ENCODE measurements around the gene ZNF773.
"Not testable (repeated sequence)": the region's sequence is repeated elsewhere in the genome, so short reads cannot be mapped to it uniquely, and the experiment has no call there.

Gene ZNF773
- 6.8 to 18.7 (median 8.8) reads per million in 3 experiments for total RNA-seq

DNA sequence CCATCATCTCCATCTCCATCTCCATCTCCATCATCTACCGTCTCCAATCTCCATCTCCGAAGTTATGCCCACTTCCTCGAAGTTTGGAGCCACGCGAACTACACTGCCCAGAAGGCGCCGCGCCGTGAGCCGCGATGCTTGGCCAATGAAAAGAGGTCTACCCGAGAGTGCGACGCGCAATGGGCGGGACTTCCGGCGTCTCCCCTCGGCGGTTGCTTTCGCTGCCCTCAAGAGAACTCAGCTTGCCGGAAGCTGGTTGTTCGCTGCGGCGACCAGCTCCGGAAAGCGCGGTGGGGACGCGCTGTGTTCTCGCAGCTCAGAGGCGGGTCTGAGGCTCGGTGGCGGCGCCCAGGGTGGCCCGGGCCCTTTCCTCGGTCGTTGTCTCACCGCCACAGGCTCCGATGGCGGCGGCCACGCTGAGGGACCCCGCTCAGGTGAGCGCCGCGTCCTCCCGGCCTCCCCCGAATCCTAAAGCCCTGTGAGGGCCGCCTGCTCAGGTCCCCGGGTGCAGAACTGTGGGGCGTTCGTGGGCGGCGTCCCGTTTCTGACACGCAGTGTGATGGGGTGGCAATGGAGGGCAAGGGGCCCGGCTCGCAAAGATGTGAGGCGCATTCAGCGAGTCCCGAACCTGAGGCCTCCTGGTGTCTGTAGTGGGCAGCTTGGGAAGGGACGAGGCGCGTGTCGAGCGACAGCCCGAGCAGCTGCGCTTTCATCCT is at the start of gene ZNF773:
Gene ZNF773 (plus strand): TSS at position 259 of the 716 bp plus-strand sequence. CDS start 143 bp downstream, at position 402.
- DNase-seq: peak; percentile 93

DNA sequence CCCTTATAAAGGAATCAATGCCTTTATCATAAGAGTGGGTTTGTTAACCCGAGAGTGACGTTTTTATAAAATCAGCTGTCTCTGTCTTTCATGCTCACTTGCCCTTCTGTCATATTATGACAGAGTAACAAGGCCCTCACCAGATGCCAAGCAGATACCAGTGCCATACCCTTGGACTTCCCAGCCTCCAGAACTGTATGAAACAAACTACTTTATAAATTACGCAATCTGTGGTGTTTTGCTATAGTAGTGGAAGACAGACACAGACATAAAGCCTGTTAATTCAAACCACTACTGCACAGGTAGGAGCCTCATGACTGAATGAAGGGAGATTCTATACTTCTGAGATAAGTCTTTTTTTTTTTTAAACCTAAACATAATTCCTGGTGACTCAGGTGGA is 47.4 kb upstream of the ZNF773 start:
- no peak for DNase-seq

DNA sequence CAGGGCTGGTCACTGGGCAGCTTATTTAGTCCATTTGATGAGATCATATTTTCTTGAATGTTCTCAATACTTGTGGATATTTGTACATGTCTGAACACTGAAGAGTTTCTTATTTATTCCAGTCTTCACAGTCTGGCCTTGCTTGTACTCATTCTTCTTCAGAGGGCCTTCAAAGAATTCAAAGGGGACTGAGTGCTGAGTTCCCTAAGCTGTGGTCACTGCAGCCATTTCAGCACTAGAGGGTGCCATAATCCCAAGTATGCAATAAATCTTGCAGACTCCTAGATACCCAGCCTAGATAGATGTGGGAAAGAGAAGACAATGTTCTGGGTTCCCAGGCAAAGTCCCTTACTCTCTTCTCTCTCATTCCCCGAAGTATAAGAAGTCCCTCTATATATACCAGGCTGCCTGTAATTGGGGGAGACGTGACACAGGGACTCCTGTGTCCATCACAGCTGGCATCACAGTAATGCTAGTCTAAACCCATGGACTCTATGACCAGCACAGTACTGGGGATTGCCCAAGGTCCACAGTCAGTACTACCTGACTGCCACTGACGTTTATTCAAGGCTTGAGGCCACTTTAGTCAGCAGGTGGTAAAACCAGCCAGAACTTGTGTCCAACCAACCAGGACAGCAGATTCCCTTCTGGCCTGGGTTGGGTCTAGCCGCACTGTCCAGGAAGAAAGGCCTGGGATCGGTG is 33.9 kb upstream of the ZNF773 start:
- DNase-seq: peak; percentile 17

DNA sequence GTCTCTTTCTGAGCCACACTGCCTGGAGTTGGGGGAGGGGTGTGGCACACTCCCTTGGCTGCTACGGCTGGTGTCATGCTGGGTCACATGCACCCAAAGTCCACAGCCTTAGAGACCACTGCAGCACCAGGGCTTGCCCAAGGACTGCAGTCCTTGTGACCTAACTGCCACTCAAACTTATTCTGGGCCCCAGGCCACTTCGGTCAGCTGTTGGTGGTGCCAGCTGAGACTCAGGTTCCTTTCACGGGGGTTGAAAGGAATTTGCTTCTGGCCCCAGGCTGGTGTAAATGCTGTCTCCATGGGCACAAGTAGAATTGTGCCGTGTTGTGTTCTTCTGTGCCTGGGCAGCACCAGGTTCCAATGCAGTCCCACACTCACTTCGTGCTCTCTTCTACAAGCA is 33.2 kb upstream of the ZNF773 start:
- DNase-seq: no peak

DNA sequence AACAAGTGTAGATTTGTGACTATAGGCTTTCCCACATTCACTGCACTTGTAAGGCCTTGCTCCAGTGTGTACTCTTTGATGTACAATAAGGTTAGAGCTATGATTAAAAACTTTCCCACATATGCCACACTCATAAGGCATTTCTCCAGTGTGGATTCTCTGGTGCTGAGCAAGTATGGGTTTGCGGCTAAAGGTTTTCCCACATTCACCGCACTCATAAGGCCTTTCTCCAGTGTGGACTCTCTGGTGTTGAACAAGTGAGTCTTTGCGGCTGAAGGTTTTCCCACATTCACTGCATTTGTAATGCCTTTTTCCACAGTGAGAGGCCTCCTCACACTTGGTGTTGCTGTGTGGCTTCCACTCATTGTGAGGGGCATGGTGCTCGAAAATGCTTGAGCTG is 26.1 kb upstream of the ZNF773 start:
- DNase-seq: no peak

DNA sequence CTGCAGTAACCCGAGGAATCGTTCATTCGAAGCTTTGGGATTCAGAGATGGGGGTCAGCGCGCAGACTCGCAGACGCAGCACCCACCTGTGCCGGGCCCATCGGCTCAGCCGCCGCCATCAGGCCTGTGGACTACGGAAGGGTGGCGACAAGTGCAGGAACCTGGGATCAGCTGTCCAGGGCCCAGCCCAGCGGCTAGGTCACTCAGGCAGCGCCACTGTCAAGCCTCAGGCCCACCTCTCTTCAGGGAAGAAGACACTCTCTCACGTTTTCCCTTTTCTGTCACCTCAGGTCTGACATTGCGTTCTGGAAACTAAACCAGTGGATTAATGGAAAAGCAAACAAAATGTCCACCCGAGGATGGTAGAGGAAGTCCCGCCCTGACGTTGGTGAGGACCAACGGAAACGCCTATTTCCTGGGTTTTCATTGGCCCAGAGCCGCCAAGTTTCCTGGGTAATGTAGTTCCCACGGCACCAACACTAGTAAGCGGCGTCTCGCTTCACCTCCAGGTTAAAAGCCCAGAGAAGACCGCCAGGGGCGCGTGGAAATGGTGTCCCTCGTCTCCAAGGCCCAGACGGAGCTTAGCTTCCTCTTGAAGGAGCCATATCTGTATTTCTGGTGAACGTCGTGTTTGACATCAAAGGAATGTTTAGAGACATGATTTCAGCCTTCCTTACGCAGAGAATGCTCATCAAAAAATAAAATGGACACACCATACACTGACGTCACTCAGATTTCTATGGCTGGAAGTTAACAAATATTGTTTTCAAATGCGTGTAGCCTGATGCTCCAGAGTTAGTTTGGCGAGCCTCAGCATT is 22.3 kb upstream of the ZNF773 start, which contains the start of gene ZNF772:
Gene ZNF772 (minus strand): TSS at position 376 of the 818 bp plus-strand sequence. CDS start 257 bp downstream, at position 119.
- peak; percentile 89 for DNase-seq

DNA sequence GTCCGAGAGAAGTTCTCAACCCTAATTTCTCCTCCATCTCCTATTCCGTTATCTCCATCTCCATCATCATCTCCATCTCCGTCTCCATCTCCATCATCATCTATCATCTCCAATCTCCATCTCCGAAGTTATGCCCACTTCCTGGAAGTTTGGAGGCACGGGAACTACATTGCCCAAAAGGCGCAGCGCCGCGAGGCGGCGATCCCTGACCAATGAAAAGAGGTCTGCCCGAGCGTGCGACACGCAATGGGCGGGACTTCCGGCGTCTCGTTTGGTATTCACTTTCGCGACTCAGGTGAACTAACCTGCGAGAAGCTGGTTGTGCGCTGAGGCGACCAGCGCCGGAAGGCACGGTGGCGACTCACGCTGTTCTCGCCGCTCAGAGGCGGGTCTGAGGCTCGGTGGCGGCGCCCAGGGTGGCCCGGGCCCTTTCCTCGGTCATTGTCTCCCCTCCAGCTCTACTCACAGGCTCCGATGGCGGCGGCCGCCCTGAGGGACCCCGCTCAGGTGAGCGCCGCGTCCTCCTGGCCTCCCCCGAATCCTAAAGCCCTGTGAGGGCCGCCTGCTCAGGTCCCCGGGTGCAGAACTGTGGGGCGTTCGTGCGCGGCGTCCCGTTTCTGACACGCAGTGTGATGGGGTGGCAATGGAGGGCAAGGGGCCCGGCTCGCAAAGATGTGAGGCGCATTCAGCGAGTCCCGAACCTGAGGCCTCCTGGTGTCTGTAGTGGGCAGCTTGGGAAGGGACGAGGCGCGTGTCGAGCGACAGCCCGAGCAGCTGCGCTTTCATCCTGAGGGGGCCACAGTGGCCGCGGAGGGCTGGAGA is 12.1 kb upstream of the ZNF773 start, which contains the start of gene ZNF419:
Gene ZNF419 (plus strand): TSS at position 274 of the 822 bp plus-strand sequence. CDS start 201 bp downstream, at position 475.
- peak; percentile 91 for DNase-seq

DNA sequence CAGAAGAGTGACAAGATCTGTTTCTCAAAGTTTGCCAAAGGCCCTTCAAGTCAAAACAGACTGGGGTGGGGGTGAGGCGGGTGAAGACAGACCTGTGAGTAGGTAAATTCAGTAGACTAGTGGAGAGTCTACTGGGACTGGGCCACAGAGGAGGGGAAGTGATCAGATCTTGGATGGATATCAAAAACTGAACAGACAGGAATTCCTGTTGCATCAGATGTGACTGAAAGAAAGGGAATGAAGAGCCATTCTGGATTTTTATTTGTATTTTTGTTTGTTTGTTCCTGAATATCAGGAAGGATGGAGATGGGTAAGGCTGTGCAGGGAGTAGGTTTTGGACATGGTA is 11.5 kb upstream of the ZNF773 start:
- not testable (repeated sequence) for DNase-seq

DNA sequence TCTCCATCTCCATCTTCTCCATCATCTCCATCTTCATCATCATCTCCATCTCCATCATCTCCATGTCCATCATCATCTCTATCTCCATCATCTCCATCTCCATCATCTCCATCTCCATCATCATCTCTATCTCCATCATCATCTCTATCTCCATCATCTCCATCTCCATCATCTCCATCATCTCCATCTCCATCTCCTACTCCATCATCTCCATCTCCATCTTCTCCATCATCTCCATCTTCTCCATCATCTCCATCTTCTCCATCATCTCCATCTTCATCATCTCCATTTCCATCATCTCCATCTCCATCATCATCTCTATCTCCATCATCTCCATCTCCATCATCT is 432 bp upstream of the ZNF773 start:
- DNase-seq: not testable (repeated sequence)

DNA sequence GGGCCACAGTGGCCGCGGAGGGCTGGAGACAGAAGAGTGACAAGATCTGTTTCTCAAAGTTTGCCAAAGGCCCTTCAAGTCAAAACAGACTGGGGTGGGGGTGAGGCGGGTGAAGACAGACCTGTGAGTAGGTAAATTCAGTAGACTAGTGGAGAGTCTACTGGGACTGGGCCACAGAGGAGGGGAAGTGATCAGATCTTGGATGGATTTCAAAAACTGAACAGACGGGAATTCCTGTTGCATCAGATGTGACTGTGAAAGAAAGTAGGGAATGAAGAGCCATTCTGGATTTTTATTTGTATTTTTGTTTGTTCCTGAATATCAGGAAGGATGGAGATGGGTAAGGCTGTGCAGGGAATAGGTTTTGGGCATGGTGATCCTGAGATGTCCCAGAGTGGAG is 662 bp downstream of the ZNF773 start:
- not testable (repeated sequence) for DNase-seq

DNA sequence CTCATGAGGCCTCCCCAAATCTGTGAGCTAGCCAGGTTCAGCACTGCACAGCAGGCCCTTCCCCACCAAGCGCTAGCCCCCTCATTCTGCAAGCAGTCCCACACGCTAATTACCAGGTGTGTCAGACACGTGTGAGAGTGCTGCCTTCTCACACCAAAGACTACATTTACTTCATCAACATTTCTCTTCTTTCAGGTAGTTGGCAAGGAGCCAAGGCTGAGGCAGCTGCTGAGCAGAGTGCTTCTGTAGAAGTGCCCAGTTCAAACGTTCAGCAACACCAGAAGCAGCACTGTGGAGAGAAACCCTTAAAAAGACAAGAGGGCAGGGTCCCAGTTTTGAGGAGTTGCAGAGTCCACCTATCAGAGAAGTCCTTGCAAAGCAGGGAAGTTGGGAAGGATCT is 6.4 kb downstream of the ZNF773 start:
- DNase-seq: no peak

DNA sequence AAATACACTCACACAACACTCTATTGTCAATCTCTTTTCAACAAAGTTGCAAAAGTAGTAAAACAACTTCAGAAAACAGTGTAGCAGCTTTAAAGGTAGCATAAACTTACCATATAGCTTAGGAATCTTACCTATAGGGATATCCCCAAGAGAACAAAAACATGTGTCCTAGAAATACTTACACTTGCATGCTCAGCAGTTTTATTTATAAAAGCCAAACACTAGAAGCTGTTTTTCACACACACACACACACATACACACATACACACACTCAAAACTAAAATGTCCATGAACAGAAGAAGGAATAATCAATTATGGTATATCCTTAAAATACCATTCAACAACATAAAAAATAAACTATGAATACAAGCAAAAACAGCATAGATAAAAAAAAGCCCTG is 11.7 kb downstream of the ZNF773 start:
- no peak for DNase-seq

DNA sequence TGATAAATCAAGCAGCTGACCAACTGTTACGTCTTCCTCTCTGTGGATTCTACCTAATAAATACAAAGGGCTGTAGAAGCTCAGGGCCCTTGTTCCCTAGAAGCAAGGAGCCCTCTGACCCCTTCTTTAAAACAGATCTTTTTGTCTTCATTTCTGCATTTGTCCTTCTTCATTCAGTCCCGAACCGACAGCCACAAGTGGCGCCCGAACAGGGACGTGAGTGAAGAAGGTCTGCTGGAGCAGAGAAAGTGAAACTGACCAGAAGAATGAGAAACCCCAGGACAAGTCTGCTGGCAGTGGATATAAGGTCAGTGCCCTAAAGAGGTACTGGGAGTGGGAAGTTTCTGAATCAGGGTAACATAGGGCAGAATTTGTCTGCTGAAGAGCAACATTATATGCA is 13.1 kb downstream of the ZNF773 start:
- DNase-seq: no peak

DNA sequence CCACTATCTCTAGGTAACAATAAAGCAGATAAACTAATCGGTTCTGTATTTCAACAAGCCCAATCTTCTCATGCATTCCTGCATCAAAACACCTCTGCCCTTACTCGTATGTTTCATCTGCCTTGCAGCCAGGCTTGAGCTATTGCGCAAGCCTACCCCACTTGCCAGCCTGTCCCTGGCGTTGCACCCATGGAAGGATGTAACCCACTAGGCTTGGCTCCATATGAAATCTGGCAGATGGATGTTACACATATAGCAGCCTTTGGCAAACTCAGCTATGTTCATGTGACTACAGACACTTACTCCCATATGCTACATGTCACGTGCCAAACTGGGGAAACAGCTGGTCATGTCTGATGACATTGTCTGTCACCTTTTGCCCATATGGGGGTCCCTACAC is 15.5 kb downstream of the ZNF773 start:
- no peak for DNase-seq

DNA sequence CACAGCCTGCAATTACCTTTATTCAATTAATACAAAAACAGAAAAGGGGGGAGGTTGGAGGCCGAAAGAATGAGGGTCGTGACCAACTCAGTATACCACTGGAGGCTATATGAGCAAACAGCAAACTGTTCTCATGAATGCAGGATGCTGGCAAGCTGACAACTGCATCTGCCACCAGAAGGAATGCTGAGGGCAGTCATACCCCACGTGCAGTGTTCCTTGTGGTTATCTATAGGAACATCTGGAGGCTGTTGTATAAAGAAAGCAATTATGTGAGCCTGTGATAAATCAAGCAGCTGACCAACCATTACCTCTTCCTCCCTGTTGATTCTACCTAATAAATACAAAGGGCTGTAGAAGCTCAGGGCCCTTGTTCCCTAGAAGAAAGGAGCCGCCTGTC is 18.3 kb downstream of the ZNF773 start:
- DNase-seq: not testable (repeated sequence)

DNA sequence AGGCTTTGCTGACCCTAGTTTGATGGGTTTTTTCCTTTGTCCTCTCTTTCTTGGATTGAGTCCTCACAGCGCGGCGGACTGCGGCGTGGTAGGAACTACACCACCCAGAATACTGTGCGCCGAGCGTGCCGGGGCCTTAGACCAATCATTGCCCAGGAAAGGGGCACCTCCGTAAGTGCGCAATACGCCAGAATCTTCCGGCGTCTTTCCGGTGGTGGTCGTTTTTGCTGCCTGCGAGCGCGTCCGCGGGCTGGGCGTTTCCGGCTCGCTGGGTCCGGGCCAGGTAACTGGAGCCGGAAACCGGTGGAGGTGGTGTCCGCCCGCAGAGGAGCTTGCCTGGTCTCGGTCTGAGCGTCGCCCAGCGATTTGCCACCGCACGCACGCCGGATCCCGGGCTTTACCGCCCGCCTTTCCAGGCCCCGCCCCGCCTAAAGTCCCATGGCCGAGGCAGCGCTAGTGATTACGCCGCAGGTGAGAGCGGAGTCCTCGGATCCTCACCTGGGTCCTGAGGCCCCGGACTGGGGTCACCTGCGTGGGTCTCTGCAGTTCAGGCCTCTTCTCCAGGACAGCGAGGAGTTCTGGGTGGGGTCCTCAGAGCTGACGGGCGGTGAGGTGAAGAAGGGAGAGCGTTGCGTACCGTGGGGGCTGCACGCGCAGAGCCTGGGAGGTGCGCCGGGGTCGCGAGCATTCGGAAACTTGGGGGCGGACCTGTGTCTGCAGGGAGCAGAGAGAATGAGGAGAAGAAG is 27.6 kb downstream of the ZNF773 start, which contains the start of gene ZNF549:
Gene ZNF549 (plus strand): TSS at position 221 of the 746 bp plus-strand sequence. CDS start 218 bp downstream, at position 439.
- peak; percentile 89 for DNase-seq

DNA sequence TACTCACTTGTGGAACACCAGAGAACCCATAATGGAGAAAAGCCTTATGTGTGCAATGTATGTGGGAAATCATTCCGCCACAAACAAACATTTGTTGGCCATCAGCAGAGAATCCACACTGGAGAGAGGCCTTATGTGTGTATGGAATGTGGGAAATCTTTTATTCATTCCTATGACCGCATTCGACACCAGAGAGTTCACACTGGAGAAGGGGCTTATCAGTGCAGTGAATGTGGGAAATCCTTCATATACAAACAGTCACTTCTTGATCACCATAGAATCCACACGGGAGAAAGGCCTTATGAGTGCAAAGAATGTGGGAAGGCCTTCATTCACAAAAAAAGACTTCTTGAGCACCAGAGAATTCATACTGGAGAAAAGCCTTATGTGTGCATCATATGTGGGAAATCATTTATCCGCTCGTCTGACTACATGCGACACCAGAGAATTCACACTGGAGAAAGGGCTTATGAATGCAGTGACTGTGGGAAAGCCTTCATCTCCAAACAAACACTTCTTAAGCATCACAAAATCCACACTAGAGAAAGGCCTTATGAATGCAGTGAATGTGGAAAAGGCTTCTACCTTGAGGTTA is 38.3 kb downstream of the ZNF773 start:
- DNase-seq: no peak

DNA sequence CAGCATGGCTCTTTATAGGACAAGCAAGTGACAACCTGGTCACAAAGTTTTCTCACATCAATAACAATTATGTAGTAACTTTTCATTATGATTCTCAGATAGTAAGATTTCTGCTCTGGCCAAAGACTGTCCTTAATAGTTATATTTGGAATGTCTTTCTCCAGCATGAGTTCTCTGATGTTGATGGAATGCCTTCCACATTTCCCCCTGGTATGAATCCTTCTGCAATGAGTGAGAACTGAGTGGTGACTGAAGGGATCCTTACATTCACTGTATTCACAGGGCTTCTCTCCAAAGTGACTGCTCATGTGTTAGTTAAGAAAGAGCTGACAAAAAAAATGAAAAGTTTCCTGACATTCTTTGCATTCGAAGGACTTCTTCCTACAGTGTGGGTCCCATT is 46.8 kb downstream of the ZNF773 start:
- no peak for DNase-seq

DNA sequence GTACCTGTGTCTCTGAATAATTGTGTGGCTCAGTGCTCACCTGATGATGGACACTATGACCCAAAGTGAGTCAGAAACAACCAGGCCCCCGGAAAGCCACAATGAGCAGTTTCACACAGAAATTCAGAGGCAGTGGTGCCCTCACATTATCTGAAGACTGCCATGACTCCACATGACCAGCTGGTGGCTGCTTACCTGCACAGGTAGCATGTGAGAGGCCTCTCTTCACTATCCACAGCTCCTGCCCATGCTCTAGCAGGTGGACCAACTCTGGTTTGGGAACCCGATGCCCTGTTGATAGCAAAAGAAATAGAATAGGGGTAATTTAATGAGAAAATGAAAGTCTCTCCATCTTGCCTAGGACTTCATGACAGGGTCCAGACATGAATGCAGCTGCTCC is 52.7 kb downstream of the ZNF773 start:
- no peak for DNase-seq

DNA sequence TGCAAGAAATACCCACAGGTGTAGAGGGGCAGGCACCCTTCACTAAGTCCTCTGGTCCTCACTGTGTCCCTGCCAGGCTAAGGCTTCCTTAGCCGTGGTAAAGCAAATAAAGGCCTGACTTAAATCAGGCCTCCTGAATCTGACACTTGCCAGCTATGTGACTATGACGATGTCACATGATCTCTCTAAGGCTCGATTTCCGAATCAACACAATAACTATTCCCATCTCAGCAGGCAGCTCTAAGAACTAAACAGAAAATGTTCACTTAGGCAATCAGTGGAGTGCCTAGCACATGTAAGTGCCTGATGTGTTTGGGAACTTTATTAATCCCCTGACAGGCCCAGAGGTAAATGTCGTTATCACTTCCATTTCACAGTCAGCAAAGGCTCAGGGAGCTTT is 57.9 kb downstream of the ZNF773 start:
- no peak for DNase-seq

Measured in central memory CD4-positive, alpha-beta T cell (primary cell).